Mesothelial cell of epicardium (in vitro differentiated cells): ENCODE measurements around the gene LRRC15. TPM values are rescaled to one million over a fixed set of nuclear protein-coding genes. Genes with fewer than 3 reads are reported as not detected.

ENCODE experiments used
- DNase-seq, 2 experiments: peaks; one replicate each; pipeline ENCODE4 v3.0.0; 2021; ENCODE audit warnings: low spot score in 2 of 2; ENCODE audit not compliant: unreplicated experiment in 2 of 2
- H3K27ac Mint-ChIP-seq: 2 replicates; pipeline ENCODE4 v1.8.0; 2021; ENCODE audit warnings: mixed read lengths
- H3K27me3 Mint-ChIP-seq: 2 replicates; pipeline ENCODE4 v1.8.0; 2021; ENCODE audit warnings: low read depth, mixed read lengths
- H3K36me3 Mint-ChIP-seq: 2 replicates; pipeline ENCODE4 v1.8.0; 2021; ENCODE audit warnings: mixed read lengths
- H3K4me1 Mint-ChIP-seq: 2 replicates; pipeline ENCODE4 v1.8.0; 2021; ENCODE audit warnings: mixed read lengths
- H3K4me3 Mint-ChIP-seq: 2 replicates; pipeline ENCODE4 v1.8.0; 2021; ENCODE audit warnings: mild to moderate bottlenecking, moderate library complexity, mixed read lengths
- H3K9me3 Mint-ChIP-seq: 2 replicates; pipeline ENCODE4 v1.8.0; 2021; ENCODE audit warnings: mixed read lengths
- CTCF ChIP-seq: fragments of 200-600 bp; sonication (generic); IDR thresholded peaks from one replicate; pipeline ENCODE4 v1.5.0; 2021; ENCODE audit warnings: antibody characterized with exemption; ENCODE audit not compliant: unreplicated experiment
- total RNA-seq: library from RNA; stranded (reverse); gene quantifications from 3 replicates; pipeline ENCODE4 v1.2.1, GENCODE V29; 2021

LRRC15 gene
- total RNA-seq, 1 donor from 2014 or later: not detected

- Mint-ChIP-seq H3K4me1 (peaks cover 22% of the 10 kb centered on the region), H3K27me3 (no peaks in the 10 kb centered on the region), H3K36me3 (no peaks in the 10 kb centered on the region), H3K27ac (no peak overlapping the region), H3K4me3 (no peak overlapping the region), H3K9me3 (no peaks in the 10 kb centered on the region)
- TF ChIP-seq CTCF: no peak
- DNase-seq: no peak
These were observed 27.6 kb upstream of the LRRC15 start for GRCh38 chr3:194396859-194397756.

GRCh38 chr3:194396539-194396858, 27.0 kb upstream of the LRRC15 start:
- DNase-seq: no peak
- Mint-ChIP-seq H3K27ac (peak overlapping the region; percentile 87), H3K36me3 (no peaks in the 10 kb centered on the region), H3K27me3 (no peaks in the 10 kb centered on the region), H3K4me1 (peaks cover 22% of the 10 kb centered on the region), H3K9me3 (no peaks in the 10 kb centered on the region), H3K4me3 (peak overlapping the region; percentile 50)
- no peak for TF ChIP-seq CTCF

GRCh38 chr3:194395778-194396538, 26.4 kb upstream of the LRRC15 start:
- peaks cover under 1% of the 10 kb centered on the region for H3K36me3 Mint-ChIP-seq
- peaks cover 5% of the 10 kb centered on the region for H3K9me3 Mint-ChIP-seq
- peaks cover under 1% of the 10 kb centered on the region for H3K27me3 Mint-ChIP-seq
- H3K4me3 Mint-ChIP-seq: peak overlapping the region; percentile 50
- DNase-seq: no peak
- peak overlapping the region; percentile 87 for H3K27ac Mint-ChIP-seq
- H3K4me1 Mint-ChIP-seq: peaks cover 22% of the 10 kb centered on the region
- no peak for TF ChIP-seq CTCF

GRCh38 chr3:194395212-194395611, 25.7 kb upstream of the LRRC15 start:
- Mint-ChIP-seq H3K4me1 (peaks cover 22% of the 10 kb centered on the region), H3K27me3 (peaks cover 5% of the 10 kb centered on the region)

GRCh38 chr3:194392576-194392975, 23.0 kb upstream of the LRRC15 start:
- no peak overlapping the region for H3K4me3 Mint-ChIP-seq
- no peak overlapping the region for H3K27ac Mint-ChIP-seq
- H3K36me3 Mint-ChIP-seq: peaks cover 4% of the 10 kb centered on the region
- no peak for TF ChIP-seq CTCF
- DNase-seq: no peak
- H3K4me1 Mint-ChIP-seq: peaks cover 22% of the 10 kb centered on the region
- peaks cover 11% of the 10 kb centered on the region for H3K27me3 Mint-ChIP-seq
- peaks cover 19% of the 10 kb centered on the region for H3K9me3 Mint-ChIP-seq

More at GRCh38 chr3:194395212-194395611, 25.7 kb upstream of the LRRC15 start:
- no peak for DNase-seq
- H3K9me3 Mint-ChIP-seq: peaks cover 13% of the 10 kb centered on the region
- H3K27ac Mint-ChIP-seq: peak overlapping the region; percentile 87
- peaks cover 4% of the 10 kb centered on the region for H3K36me3 Mint-ChIP-seq
- TF ChIP-seq CTCF: no peak
- H3K4me3 Mint-ChIP-seq: no peak overlapping the region
